ENCODE measurements around the gene IFT88.

Gene IFT88

GRCh38 chr13:20711301-20712044, 144.5 kb downstream of the IFT88 start:
- no peak overlapping the region for H3K4me3 ChIP-seq (ENCODE audit: low read depth in 1 of 2, low read length in 2 of 2)
- H3K9ac ChIP-seq (ENCODE audit: low read length) = no peak overlapping the region
- no peaks in the 10 kb centered on the region for H3K27me3 ChIP-seq (ENCODE audit: control insufficient read depth in 1 of 2, insufficient read depth in 2 of 2, low read length in 2 of 2)
- H3K27ac ChIP-seq (ENCODE audit: low read depth, low read length) = no peak overlapping the region
- peaks cover 22% of the 10 kb centered on the region for H3K4me1 ChIP-seq (ENCODE audit: insufficient read depth, low read length)
- no peaks in the 10 kb centered on the region for H3K36me3 ChIP-seq (ENCODE audit: insufficient read depth, low read length)
- no peaks in the 10 kb centered on the region for H3K9me3 ChIP-seq (ENCODE audit: low read length)

- no peaks in the 10 kb centered on the region for H3K9me3 ChIP-seq (ENCODE audit: low read length)
- peak overlapping the region in 1 of 2 donors; percentile 20 for H3K4me3 ChIP-seq (ENCODE audit: low read depth in 1 of 2, low read length in 2 of 2)
- no peak overlapping the region for H3K9ac ChIP-seq (ENCODE audit: low read length)
- no peak overlapping the region for H3K27ac ChIP-seq (ENCODE audit: low read depth, low read length)
- H3K36me3 ChIP-seq (ENCODE audit: insufficient read depth, low read length) = no peaks in the 10 kb centered on the region
- peaks cover 22% of the 10 kb centered on the region for H3K4me1 ChIP-seq (ENCODE audit: insufficient read depth, low read length)
- no peaks in the 10 kb centered on the region for H3K27me3 ChIP-seq (ENCODE audit: control insufficient read depth in 1 of 2, insufficient read depth in 2 of 2, low read length in 2 of 2)
Measured at GRCh38 chr13:20713014-20713376, 146.0 kb downstream of the IFT88 start.

GRCh38 chr13:20713751-20714150, 146.8 kb downstream of the IFT88 start:
- H3K27ac ChIP-seq (ENCODE audit: low read depth, low read length) = no peak overlapping the region
- H3K9ac ChIP-seq (ENCODE audit: low read length) = no peak overlapping the region
- H3K36me3 ChIP-seq (ENCODE audit: insufficient read depth, low read length) = no peaks in the 10 kb centered on the region
- no peaks in the 10 kb centered on the region for H3K27me3 ChIP-seq (ENCODE audit: control insufficient read depth in 1 of 2, insufficient read depth in 2 of 2, low read length in 2 of 2)
- H3K9me3 ChIP-seq (ENCODE audit: low read length) = no peaks in the 10 kb centered on the region
- H3K4me3 ChIP-seq (ENCODE audit: low read depth in 1 of 2, low read length in 2 of 2) = no peak overlapping the region
- peaks cover 22% of the 10 kb centered on the region for H3K4me1 ChIP-seq (ENCODE audit: insufficient read depth, low read length)

GRCh38 chr13:20714161-20714560, 147.2 kb downstream of the IFT88 start:
- no peaks in the 10 kb centered on the region for H3K9me3 ChIP-seq (ENCODE audit: low read length)
- H3K27me3 ChIP-seq (ENCODE audit: control insufficient read depth in 1 of 2, insufficient read depth in 2 of 2, low read length in 2 of 2) = peaks cover 0 to 2% of the 10 kb centered on the region in 2 donors
- peaks cover 22% of the 10 kb centered on the region for H3K4me1 ChIP-seq (ENCODE audit: insufficient read depth, low read length)
- H3K36me3 ChIP-seq (ENCODE audit: insufficient read depth, low read length) = no peaks in the 10 kb centered on the region
- H3K4me3 ChIP-seq (ENCODE audit: low read depth in 1 of 2, low read length in 2 of 2) = no peak overlapping the region
- H3K27ac ChIP-seq (ENCODE audit: low read depth, low read length) = no peak overlapping the region
- no peak overlapping the region for H3K9ac ChIP-seq (ENCODE audit: low read length)

- no peak overlapping the region for H3K27ac ChIP-seq (ENCODE audit: low read depth, low read length)
- no peak overlapping the region for H3K4me3 ChIP-seq (ENCODE audit: low read depth in 1 of 2, low read length in 2 of 2)
- H3K36me3 ChIP-seq (ENCODE audit: insufficient read depth, low read length) = no peaks in the 10 kb centered on the region
- no peaks in the 10 kb centered on the region for H3K9me3 ChIP-seq (ENCODE audit: low read length)
- no peak overlapping the region for H3K9ac ChIP-seq (ENCODE audit: low read length)
- H3K27me3 ChIP-seq (ENCODE audit: control insufficient read depth in 1 of 2, insufficient read depth in 2 of 2, low read length in 2 of 2) = peaks cover 0 to 7% of the 10 kb centered on the region in 2 donors
- peaks cover 22% of the 10 kb centered on the region for H3K4me1 ChIP-seq (ENCODE audit: insufficient read depth, low read length)
Measured at GRCh38 chr13:20714563-20715329, 147.8 kb downstream of the IFT88 start.

GRCh38 chr13:20715330-20715712, 148.4 kb downstream of the IFT88 start:
- no peaks in the 10 kb centered on the region for H3K36me3 ChIP-seq (ENCODE audit: insufficient read depth, low read length)
- H3K4me3 ChIP-seq (ENCODE audit: low read depth in 1 of 2, low read length in 2 of 2) = no peak overlapping the region
- peaks cover 22% of the 10 kb centered on the region for H3K4me1 ChIP-seq (ENCODE audit: insufficient read depth, low read length)
- no peaks in the 10 kb centered on the region for H3K9me3 ChIP-seq (ENCODE audit: low read length)
- no peak overlapping the region for H3K27ac ChIP-seq (ENCODE audit: low read depth, low read length)
- no peak overlapping the region for H3K9ac ChIP-seq (ENCODE audit: low read length)
- peaks cover 0 to 10% of the 10 kb centered on the region in 2 donors for H3K27me3 ChIP-seq (ENCODE audit: control insufficient read depth in 1 of 2, insufficient read depth in 2 of 2, low read length in 2 of 2)

- no peak overlapping the region for H3K27ac ChIP-seq (ENCODE audit: low read depth, low read length)
- H3K9me3 ChIP-seq (ENCODE audit: low read length) = no peaks in the 10 kb centered on the region
- H3K4me3 ChIP-seq (ENCODE audit: low read depth in 1 of 2, low read length in 2 of 2) = no peak overlapping the region
- no peak overlapping the region for H3K9ac ChIP-seq (ENCODE audit: low read length)
- peaks cover 27% of the 10 kb centered on the region for H3K4me1 ChIP-seq (ENCODE audit: insufficient read depth, low read length)
- H3K36me3 ChIP-seq (ENCODE audit: insufficient read depth, low read length) = no peaks in the 10 kb centered on the region
- peaks cover 0 to 27% of the 10 kb centered on the region in 2 donors for H3K27me3 ChIP-seq (ENCODE audit: control insufficient read depth in 1 of 2, insufficient read depth in 2 of 2, low read length in 2 of 2)
Measured at GRCh38 chr13:20716951-20717350, 150.0 kb downstream of the IFT88 start.

- Histone ChIP-seq H3K9me3 (ENCODE audit: low read length) (no peaks in the 10 kb centered on the region), H3K36me3 (ENCODE audit: insufficient read depth, low read length) (no peaks in the 10 kb centered on the region), H3K4me1 (ENCODE audit: insufficient read depth, low read length) (peaks cover 27% of the 10 kb centered on the region), H3K27ac (ENCODE audit: low read depth, low read length) (no peak overlapping the region), H3K27me3 (ENCODE audit: control insufficient read depth in 1 of 2, insufficient read depth in 2 of 2, low read length in 2 of 2) (peaks cover 0 to 30% of the 10 kb centered on the region in 2 donors), H3K4me3 (ENCODE audit: low read depth in 1 of 2, low read length in 2 of 2) (no peak overlapping the region), H3K9ac (ENCODE audit: low read length) (no peak overlapping the region)
Measured at GRCh38 chr13:20717581-20718542, 150.9 kb downstream of the IFT88 start.

GRCh38 chr13:20718958-20719566, 152.1 kb downstream of the IFT88 start:
- H3K9me3 ChIP-seq (ENCODE audit: low read length) = no peaks in the 10 kb centered on the region
- H3K36me3 ChIP-seq (ENCODE audit: insufficient read depth, low read length) = no peaks in the 10 kb centered on the region
- no peak overlapping the region for H3K4me3 ChIP-seq (ENCODE audit: low read depth in 1 of 2, low read length in 2 of 2)
- H3K27me3 ChIP-seq (ENCODE audit: control insufficient read depth in 1 of 2, insufficient read depth in 2 of 2, low read length in 2 of 2) = peaks cover 0 to 30% of the 10 kb centered on the region in 2 donors
- no peak overlapping the region for H3K9ac ChIP-seq (ENCODE audit: low read length)
- no peak overlapping the region for H3K27ac ChIP-seq (ENCODE audit: low read depth, low read length)
- H3K4me1 ChIP-seq (ENCODE audit: insufficient read depth, low read length) = peaks cover 18% of the 10 kb centered on the region

- Histone ChIP-seq H3K9ac (ENCODE audit: low read length) (no peak overlapping the region), H3K27me3 (ENCODE audit: control insufficient read depth in 1 of 2, insufficient read depth in 2 of 2, low read length in 2 of 2) (peaks cover 0 to 30% of the 10 kb centered on the region in 2 donors), H3K4me1 (ENCODE audit: insufficient read depth, low read length) (peaks cover 11% of the 10 kb centered on the region), H3K4me3 (ENCODE audit: low read depth in 1 of 2, low read length in 2 of 2) (no peak overlapping the region), H3K36me3 (ENCODE audit: insufficient read depth, low read length) (no peaks in the 10 kb centered on the region), H3K9me3 (ENCODE audit: low read length) (no peaks in the 10 kb centered on the region), H3K27ac (ENCODE audit: low read depth, low read length) (no peak overlapping the region)
Measured at GRCh38 chr13:20719783-20720182, 152.8 kb downstream of the IFT88 start.

GRCh38 chr13:20720499-20720898, 153.5 kb downstream of the IFT88 start:
- H3K36me3 ChIP-seq (ENCODE audit: insufficient read depth, low read length) = no peaks in the 10 kb centered on the region
- no peak overlapping the region for H3K27ac ChIP-seq (ENCODE audit: low read depth, low read length)
- H3K27me3 ChIP-seq (ENCODE audit: control insufficient read depth in 1 of 2, insufficient read depth in 2 of 2, low read length in 2 of 2) = peaks cover 0 to 30% of the 10 kb centered on the region in 2 donors
- H3K4me3 ChIP-seq (ENCODE audit: low read depth in 1 of 2, low read length in 2 of 2) = no peak overlapping the region
- H3K4me1 ChIP-seq (ENCODE audit: insufficient read depth, low read length) = peaks cover 5% of the 10 kb centered on the region
- H3K9ac ChIP-seq (ENCODE audit: low read length) = no peak overlapping the region
- H3K9me3 ChIP-seq (ENCODE audit: low read length) = no peaks in the 10 kb centered on the region

All from muscle layer of colon (tissue), 2 donors.